GM21619 (cell line): Measurements from ENCODE around the gene UBTD2.
"Not testable (repeated sequence)": the region's sequence is repeated elsewhere in the genome, so short reads cannot be mapped to it uniquely, and the experiment has no call there.

Source experiments
- ATAC-seq: cut with Tn5 transposase; IDR thresholded peaks from one replicate; pipeline ENCODE4 v1.9.1; 2021; ENCODE audit not compliant: unreplicated experiment

UBTD2 gene, protein sequence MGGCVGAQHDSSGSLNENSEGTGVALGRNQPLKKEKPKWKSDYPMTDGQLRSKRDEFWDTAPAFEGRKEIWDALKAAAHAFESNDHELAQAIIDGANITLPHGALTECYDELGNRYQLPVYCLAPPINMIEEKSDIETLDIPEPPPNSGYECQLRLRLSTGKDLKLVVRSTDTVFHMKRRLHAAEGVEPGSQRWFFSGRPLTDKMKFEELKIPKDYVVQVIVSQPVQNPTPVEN

DNA sequence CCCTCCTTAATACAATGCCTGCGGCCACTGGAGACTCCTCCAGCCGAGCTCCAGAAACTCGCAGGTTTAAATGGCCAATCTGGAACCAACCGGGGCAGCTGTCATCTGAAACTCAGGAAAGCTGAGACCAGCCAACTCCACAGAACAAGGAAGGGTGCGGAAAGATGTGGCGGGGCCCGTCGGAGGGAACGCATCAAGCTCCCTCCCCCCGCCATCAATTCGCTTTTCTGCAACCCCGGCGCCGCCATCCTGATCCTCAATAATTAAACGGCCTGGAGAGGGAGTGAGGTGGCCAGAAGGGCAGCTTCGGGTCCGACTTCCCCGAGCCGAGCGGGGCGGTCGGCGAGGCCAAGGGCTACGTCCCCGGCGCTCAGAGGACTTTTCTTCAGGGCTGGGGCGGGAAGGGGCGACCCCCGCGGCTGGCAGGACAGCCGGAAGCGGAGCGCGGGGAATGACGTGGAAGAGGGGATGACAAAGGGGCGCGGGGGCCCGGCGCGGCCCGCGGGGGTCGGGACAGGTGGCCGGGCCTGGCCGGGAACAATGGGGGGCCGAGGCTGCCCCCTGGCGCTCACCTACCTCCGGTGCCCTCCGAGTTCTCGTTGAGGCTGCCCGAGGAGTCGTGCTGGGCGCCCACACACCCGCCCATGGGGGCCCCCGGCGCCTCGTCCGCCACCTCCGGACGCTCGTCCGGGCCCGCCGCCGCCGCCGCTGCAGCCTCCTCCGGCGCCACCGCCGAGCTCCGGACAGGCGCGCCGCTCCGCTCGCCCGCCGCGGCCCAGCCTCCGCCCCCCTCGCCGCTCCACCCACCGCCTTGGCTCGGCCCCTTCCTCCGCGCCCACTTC lies at the start of gene UBTD2:
Gene UBTD2, minus strand, starts transcription at position 745 of the 842 bp plus-strand sequence. Its CDS starts 99 bp downstream, at position 646.
- ATAC-seq, result peak; percentile 92

DNA sequence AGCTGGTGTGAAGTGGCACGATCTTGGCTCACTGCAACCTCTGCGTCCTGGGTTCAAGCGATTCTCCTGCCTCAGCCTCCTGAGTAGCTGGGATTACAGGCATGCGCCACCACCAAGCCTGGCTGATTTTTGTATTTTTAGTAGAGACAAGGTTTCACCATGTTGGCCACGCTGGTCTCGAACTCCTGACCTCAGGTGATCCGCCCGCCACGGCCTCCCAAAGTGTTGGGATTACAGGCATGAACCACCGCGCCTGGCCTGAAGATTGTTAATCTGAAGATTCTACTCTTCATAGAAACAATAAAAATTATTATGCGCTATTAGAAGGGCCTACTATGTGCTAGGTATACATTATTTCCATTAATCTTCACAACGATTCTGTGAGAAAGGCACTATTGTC lies 43.3 kb upstream of the UBTD2 start:
- not testable (repeated sequence) for ATAC-seq

DNA sequence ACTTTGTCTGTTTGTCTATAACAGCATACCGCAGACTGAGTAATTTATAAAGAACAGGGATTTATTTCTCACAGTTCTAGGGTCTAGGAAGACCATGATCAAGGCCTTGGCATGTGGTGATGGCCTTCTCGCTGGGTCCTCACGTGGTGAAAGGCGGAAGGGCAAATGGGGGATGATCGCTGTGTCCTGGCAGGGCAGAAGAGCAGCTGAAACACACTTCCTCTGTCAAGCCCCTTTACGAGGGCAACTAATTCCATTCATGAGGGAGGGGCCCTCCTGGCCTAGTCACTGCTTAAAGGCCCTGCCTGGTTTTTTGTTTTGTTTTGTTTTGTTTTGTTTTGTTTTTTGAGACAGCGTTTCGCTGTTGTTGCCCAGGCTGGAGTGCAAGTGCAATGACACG lies 41.9 kb upstream of the UBTD2 start:
- ATAC-seq, result no peak

DNA sequence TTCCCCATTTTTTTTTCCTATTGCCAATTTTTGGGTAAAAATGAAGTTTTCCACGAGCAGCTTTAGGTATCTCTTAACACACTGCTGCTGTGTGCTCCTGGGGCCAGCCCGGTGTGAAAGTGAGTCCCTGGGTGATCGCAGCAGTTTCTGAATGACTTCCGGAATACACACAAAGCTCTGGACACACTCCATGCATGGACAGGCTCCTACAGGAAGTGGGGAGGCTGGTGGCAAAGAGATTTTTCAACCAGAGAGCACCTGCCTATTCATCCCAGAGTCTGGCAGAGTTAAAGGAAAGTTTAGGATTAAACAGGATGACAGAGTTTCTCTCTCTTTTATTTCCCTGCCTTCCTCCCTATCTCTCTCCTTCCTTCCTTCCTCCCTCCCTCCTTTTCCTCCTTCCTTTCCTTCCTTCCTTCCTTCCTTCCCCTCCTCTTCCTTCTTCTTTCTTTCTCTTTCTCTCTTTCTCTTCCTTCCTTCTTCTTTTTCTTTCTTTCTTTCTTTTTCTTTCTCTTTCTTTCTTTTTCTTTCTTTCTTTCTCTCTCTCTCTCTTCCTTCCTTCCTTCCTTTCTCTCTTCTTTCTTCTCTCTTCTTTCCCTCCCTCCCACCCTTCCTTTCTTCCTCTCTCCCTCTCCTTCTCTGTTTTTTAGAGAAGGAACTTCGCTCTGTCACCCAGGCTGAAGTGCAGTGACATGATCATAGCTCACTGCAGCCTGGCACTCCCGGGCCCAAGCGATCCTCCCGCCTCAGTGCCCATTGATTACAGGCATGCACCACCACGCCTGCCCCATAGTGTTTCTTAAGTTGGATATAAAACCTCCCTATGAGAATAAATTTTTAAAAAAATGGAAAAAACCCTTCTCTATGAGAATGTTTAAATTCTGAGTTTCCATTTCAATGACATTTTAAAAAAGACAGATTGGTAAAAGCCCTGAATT lies 38.7 kb upstream of the UBTD2 start:
- peak; percentile 67 for ATAC-seq

DNA sequence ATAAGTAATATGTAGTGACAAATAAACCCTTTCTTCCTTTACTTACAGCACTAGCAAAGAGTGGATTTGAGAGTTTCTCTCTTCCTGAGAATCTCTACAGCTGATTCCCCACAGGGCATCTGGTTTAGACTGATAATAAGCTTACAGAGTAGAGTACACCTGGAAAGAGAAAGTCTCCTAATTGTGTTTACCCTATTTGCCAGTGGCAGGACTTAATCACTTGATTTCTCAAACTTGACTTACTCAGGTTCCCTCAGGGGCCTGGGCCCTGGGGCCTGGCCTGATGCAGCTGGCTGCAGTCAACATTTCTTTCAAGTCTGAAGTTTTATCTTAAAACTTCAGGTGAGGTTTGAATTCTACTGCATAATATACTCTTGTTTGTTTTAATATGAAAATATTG lies 38.0 kb upstream of the UBTD2 start:
- no peak for ATAC-seq

DNA sequence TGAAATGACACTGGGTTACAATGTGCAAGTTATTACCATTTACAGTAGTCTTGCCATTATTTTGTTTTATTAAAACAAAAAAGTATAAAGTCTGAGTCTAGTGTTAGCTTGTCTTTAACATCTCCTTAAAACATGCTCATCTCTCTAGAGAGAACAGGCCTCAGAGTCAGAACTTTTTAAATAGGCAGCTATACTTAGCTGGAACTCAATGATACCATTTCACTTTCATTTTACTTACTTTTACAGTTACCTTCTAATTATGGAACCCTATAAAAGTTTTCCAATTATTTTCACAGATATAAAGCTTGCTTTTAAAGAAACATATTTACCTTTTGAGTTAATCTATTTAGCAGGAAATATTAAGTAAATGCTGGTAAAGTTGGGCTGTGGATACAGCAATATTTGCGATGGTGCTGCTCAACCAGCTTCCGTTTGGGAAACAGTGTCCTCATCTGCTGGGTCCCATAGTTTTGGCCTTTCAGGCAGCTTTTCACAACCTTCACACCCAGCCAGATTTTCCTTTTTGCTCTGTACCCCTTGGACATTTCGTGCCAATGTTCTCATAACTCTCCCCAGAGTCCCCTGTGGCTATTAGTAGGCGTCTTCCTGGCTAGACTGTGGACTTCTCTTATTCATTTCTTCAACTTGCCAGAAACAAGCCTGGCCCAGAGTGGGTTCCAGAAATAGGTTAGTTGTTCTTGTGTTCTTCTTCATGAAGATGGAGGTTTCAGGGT lies 36.3 kb upstream of the UBTD2 start:
- no peak for ATAC-seq

DNA sequence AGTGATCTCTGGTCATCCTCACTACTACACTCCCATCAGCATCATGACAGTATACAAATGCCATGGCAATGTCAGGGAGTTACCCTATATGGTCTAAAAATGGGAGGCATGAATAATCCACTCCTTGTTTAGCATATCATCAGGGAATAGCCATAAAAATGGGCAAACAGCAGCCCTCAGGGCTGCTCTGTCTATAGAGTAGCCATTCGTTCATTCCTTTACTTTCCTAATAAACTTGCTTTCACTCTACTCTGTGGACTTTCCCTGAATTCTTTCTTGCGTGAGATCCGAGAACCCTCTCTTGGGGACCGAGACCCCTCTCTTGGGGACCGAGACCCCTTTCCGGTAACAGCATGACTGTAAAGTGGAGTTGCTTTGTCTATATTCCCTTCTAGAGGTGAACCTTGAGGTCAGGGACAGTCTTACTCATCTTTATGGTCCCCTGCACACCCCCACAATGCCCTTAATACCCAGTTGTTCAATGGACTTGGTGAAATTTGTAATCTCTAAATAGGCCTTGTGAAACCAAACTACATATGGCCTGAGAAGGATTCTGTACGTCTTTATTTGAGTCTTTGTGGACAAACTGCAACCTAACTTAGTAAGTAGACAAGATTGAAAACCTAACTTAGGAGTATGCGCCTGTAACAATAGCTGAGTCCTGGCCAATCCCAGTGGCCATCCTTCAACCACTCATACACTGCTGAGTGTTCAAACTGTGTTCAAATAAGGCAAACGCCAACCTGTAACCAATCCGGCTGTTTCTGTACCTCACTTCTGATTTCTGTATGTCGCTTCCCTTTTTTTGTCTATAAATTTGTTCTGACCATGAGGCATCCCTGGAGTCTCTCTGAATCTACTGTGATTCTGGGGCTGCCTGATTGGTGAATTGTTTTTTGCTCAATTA lies 32.3 kb upstream of the UBTD2 start:
- ATAC-seq, result peak; percentile 76

DNA sequence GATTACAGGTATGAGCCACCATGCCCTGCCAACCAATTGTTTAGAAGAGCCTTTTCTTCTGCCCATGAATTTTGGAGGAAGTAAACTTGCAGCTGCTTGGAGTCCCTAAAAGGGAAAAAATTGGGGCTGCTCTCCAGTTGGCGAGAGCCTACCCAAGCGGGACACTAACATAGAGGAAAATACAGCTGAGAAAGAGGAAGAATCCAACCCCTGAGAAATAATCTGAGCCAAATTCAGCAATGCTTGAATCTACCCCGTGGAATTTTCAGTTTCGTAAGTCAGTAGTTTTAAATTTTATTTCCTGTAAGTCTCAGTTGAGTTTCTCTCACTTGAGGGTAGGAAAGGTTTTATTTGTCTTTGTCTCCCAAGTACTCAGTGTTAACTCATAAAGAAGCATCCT lies 30.4 kb upstream of the UBTD2 start:
- no peak for ATAC-seq

DNA sequence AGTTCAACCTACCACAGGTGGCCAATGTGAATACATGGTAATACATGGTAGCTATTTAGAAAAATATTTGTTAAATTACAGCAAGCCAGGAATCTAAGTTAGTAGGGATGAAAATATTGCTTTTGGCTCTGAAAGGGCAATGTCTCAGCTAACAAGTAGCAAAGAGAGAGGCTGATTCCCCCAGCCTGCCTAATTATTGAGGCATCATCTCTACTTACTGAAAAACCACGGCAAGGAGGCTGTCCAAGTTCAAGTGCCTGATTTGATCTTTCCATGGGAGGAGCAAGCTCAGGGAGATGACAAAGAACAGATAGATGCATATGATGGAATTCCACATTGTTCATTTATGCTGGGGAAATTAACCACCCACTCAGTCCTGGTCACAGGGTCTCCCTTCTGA lies 28.7 kb upstream of the UBTD2 start:
- no peak for ATAC-seq

DNA sequence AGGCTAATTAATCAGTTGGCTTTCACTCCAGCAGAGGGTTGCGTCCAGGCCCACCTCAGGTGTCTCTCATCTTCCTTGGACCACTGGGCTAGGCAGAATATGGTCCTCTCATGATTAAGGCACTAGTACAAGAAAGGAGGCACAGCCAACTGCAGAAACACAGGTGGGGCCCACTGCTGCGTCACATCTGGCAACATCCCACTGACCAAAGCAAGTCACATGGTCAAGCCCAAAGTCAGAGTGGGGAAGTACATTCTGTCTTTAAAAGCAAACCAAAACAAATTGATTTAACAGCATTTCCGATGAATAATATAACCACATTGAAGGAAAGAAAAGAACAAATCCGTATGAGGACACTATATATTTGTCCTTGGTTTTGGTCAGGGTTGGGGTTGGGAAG lies 28.0 kb upstream of the UBTD2 start:
- no peak for ATAC-seq

DNA sequence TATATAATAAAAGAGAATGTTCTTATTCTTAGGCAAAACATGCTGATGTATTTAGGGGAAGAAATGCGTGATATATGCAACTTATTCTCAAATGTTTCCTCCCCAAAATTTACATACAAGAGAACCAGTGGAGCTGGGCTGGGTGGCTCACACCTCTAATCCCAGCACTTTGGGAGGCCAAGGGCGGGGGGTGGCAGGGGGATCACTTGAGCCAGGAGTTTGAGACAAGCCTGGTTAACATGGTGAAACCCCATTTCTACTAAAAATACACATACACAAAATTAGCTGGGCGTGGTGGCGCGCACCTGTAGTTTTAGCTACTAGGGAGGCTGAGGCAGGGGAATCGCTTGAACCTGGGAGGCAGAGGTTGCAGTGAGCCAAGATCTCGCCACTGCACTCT lies 27.5 kb upstream of the UBTD2 start:
- ATAC-seq, result no peak

DNA sequence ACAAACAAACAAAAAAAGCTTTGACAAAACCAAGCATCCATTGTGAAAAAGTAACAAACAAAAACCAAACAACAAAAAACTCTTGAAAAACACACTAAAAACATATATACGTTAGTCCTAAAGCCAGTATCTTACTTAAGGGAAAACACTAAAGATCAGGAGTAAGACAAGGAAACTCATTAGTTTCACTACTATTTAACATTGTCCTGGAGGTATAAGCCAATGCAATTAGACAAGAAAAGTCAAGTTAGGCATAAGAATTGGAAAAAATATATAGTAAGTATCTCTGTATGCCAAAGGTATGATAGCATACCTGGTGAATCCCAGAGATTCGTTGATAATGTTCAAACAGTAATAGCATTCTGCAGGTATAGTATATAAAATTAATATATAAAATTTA lies 21.8 kb upstream of the UBTD2 start:
- no peak for ATAC-seq

DNA sequence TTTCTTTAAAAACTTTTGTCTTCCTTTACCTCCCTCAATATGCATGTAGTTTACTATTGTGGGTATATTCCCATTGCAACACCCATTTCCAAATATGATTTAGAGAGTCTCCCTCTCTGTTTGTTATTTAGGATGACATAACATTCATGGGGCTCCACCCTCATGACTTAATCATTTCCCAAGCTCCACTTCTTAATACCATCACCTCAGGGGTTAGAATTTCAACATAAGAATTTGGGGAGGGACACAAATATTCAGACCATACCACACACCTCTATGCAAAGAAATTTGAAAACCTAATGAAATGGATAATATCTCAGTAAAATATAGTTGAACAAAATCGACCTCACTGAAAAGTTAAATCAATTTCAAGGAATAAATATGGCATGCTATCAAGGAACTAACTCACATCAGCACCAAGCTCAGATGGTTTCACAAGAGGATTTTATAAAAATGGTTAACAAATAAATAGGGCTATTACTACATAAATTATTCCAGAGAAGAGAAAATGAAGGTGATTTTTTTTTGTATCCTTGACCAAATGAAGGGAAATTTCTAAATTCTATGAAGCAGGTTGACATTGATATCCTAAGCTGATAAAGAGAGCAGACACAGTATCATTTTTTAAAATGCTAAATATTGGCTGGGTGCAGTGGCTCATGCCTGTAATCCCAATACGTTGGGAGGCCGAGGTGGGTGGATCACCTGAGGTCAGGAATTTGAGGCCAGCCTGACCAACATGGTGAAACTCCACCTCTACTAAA lies 20.2 kb upstream of the UBTD2 start:
- no peak for ATAC-seq

DNA sequence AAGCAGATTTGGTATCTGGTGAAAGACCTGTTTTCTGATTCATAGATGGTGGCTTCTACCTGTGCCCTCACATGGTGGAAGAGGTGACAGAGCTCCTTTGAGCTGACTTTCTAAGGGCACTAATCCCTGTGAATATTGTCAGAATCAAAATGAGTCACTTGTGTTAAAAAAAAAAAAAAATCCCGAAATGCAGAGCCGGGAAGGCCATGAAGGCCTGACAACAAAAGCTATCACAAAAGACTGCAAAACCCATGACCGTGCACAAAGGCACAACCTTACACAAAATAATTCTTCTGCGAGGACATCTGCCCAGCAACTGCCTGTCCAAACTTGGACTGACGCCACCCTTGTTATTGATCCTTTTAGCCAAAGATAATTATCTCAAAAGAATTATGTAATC lies 19.6 kb upstream of the UBTD2 start:
- no peak for ATAC-seq

DNA sequence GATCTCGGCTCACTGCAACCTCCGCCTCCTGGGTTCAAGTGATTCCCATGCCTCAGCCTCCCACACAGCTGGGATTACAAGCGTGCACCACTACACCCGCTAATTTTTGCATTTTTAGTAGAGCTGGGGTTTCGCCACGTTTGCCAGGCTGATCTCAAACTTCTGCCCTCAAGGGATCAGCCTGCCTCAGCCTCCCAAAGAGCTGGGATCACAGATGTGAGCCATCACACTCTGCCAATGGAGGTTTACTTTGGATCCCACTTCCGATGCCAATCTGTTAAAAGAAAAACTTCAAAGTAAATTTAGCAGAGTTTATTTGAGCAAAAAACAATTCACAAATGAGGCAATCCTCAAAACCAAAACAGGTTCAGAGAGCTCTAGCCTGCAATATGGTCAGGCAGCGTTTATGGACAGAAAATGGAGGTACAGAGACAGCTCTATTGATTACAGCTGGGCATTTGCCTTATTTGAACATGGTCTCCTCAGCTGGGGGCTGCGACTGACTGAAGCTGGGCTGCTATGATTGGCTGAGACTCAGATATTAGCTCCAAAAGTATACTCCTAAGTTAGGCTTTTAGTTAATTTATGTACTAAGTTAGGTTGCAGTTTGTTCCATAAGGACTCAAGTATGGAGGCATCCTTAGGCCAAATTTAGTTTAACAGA lies 18.6 kb upstream of the UBTD2 start:
- ATAC-seq, result no peak

DNA sequence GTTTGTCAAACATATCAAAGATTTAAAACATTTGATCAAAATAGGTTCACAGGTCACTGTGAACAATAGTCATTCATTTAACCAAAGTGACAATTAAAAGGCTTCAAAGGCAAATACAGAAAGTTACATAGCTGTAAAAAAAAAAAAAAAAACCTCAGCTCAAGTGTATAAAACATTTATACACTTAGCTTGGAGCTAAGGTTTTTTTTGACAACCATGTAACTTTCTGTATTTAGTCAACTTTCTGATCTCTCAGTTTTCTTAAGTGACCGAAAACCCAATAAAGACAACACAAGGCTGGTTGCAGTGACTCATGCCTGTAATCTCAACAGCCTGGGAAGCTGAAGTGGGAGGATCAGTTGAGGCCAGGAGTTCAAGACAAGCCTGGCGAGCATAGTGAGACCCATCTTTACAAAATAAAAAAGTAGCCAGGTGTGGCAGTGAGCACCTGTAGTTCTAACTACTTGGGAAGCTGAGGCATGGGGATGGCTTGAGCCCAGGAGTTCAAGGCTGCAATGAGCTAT lies 16.4 kb upstream of the UBTD2 start:
- no peak for ATAC-seq

DNA sequence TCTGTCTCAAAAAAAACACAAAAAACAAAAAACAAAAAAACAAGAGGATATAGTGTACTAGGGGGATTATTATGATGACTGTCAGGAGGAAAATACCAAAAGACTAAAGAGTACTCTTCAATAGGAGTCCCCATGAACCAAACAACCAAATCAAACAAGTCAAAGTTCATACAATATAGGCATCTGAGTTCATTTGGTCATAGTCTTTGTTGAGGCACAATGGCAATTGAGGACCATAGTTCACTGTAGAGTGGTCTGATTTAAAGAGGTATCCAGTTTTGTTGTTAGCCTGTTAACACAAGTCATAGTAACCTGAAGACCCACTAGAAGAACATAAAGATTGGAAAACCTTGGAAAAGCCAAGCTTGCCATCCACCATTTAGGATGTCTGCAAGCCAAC lies 11.3 kb upstream of the UBTD2 start:
- no peak for ATAC-seq

DNA sequence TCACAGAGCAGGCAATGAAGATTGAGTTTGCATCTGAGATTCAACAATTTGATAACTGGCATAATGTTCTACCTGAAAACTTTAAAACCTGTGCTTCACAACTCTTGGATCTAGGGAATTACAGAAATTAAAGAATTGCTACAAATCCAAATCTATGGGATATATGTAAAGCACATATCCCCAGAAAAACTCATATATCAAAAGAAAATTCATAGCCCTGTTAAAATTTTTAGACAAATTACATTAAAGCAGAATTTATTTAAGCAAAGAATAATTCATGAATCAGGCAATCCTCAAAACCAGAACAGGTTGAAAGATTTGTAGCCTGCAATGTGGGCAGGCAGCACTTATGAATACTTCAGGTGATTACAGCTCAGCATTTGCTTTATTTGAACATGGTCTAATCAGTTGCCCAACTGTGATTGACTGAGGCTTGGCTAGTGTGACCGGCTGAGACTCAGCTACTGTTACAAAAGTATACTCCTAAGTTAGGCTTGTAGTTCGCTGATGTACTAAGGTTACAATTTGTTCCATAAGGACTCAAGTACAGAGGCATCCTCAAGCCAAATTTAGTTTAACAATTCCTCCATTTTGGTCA lies 10.3 kb upstream of the UBTD2 start:
- no peak for ATAC-seq
